Loucy (cell line): ENCODE measurements around the gene TEPSIN.

Experiments
- H2AFZ ChIP-seq: fragments of 200-600 bp; sonication (generic); 2 replicates; pipeline ENCODE4 v1.6.0; 2016; ENCODE audit warnings: antibody characterized with exemption, mild to moderate bottlenecking, low read length, moderate library complexity
- H3F3A ChIP-seq: fragments of 200-600 bp; 2 replicates; pipeline ENCODE4 v1.6.0; 2016; ENCODE audit warnings: antibody characterized with exemption, low read depth, mild to moderate bottlenecking
- H3K27me3 ChIP-seq: fragments of 200-600 bp; sonication (generic); 2 replicates; pipeline ENCODE4 v1.6.1; 2014; ENCODE audit warnings: low read length, mild to moderate bottlenecking; ENCODE audit not compliant: insufficient read depth, poor library complexity, severe bottlenecking
- H3K36me3 ChIP-seq: fragments of 200-600 bp; sonication (generic); 2 replicates; pipeline ENCODE4 v1.6.1; 2016; ENCODE audit warnings: low read length; ENCODE audit not compliant: insufficient read depth
- H3K4me1 ChIP-seq: fragments of 200-600 bp; sonication (generic); 2 replicates; pipeline ENCODE4 v1.5.1; 2014; ENCODE audit warnings: low read length, mild to moderate bottlenecking; ENCODE audit not compliant: insufficient read depth, poor library complexity, severe bottlenecking
- H3K4me2 ChIP-seq: fragments of 200-600 bp; sonication (generic); 2 replicates; pipeline ENCODE4 v1.6.0; 2014; ENCODE audit warnings: antibody characterized with exemption, low read length, low read depth, mild to moderate bottlenecking; ENCODE audit not compliant: poor library complexity, severe bottlenecking
- H3K4me3 ChIP-seq: fragments of 200-600 bp; sonication (generic); 2 replicates; pipeline ENCODE4 v1.5.1; 2014; ENCODE audit warnings: low read length, mild to moderate bottlenecking, mixed read lengths; ENCODE audit not compliant: poor library complexity, severe bottlenecking
- H3K79me2 ChIP-seq: fragments of 200-600 bp; sonication (generic); 2 replicates; pipeline ENCODE4 v1.6.1; 2014; ENCODE audit warnings: low read length; ENCODE audit not compliant: insufficient read depth
- H3K9ac ChIP-seq: fragments of 200-600 bp; sonication (generic); 2 replicates; pipeline ENCODE4 v1.6.0; 2014; ENCODE audit warnings: mild to moderate bottlenecking, low read depth, low read length, moderate library complexity; ENCODE audit not compliant: poor library complexity, severe bottlenecking
- H3K9me2 ChIP-seq: fragments of 200-600 bp; sonication (generic); replicated peaks from 2 replicates; pipeline ENCODE4 v1.6.1; 2016; ENCODE audit warnings: low read depth, low read length, mixed read lengths
- H3K9me3 ChIP-seq: fragments of 200-600 bp; sonication (generic); 2 replicates; pipeline ENCODE4 v1.6.1; 2014; ENCODE audit warnings: mild to moderate bottlenecking, antibody characterized with exemption, low read length, low read depth; ENCODE audit not compliant: insufficient read depth
- H4K20me1 ChIP-seq: fragments of 200-600 bp; sonication (generic); 2 replicates; pipeline ENCODE4 v1.6.0; 2014; ENCODE audit warnings: antibody characterized with exemption, low read length, mild to moderate bottlenecking; ENCODE audit not compliant: insufficient read depth, poor library complexity, severe bottlenecking
- CTCF ChIP-seq: fragments of 200-600 bp; sonication (generic); conservative IDR thresholded peaks from 2 replicates; pipeline ENCODE4 v1.5.1; 2014; ENCODE audit warnings: mild to moderate bottlenecking, antibody characterized with exemption, low read length
- EZH2phosphoT487 ChIP-seq: fragments of 200-600 bp; IDR thresholded peaks from 2 replicates; pipeline ENCODE4 v1.6.1; 2018; ENCODE audit warnings: antibody characterized with exemption, mild to moderate bottlenecking, moderate library complexity, borderline replicate concordance

The TEPSIN gene

GRCh38 chr17:81238490-81238814 is 403 bp downstream of the TEPSIN start:
- H4K20me1 ChIP-seq = peaks cover 22% of the 10 kb centered on the region
- TF ChIP-seq CTCF (no peak), EZH2phosphoT487 (no peak)
- peak overlapping the region; percentile 92 for H3K4me2 ChIP-seq
- H3K36me3 ChIP-seq = no peaks in the 10 kb centered on the region
- peak overlapping the region; percentile 95 for H3K4me3 ChIP-seq
- peak overlapping the region; percentile 90 for H3K9ac ChIP-seq
- H2AFZ ChIP-seq = peak overlapping the region; percentile 90
- H3K9me2 ChIP-seq = no peaks in the 10 kb centered on the region
- peaks cover 59% of the 10 kb centered on the region for H3K79me2 ChIP-seq
- no peaks in the 10 kb centered on the region for H3K9me3 ChIP-seq
- peaks cover 35% of the 10 kb centered on the region for H3K4me1 ChIP-seq
- no peaks in the 10 kb centered on the region for H3K27me3 ChIP-seq
- no peaks in the 10 kb centered on the region for H3F3A ChIP-seq

- H3K4me3 ChIP-seq = peak overlapping the region; percentile 95
- H3K4me1 ChIP-seq = peaks cover 35% of the 10 kb centered on the region
- peaks cover 59% of the 10 kb centered on the region for H3K79me2 ChIP-seq
- peak overlapping the region; percentile 90 for H3K9ac ChIP-seq
- no peak for TF ChIP-seq EZH2phosphoT487
- TF ChIP-seq CTCF = no peak
- no peaks in the 10 kb centered on the region for H3F3A ChIP-seq
- peaks cover 22% of the 10 kb centered on the region for H4K20me1 ChIP-seq
- H2AFZ ChIP-seq = no peak overlapping the region
- peaks cover under 1% of the 10 kb centered on the region; the same call in 1 of the 2 replicates for H3K36me3 ChIP-seq
- H3K9me2 ChIP-seq = no peaks in the 10 kb centered on the region
- H3K9me3 ChIP-seq = no peaks in the 10 kb centered on the region
- H3K4me2 ChIP-seq = peak overlapping the region; percentile 92
- no peaks in the 10 kb centered on the region for H3K27me3 ChIP-seq
These were observed 1.0 kb downstream of the TEPSIN start for GRCh38 chr17:81237591-81238489.

- Histone ChIP-seq H3K4me1 (peaks cover 35% of the 10 kb centered on the region), H2AFZ (no peak overlapping the region), H3K36me3 (peaks cover 4% of the 10 kb centered on the region; the same call in 1 of the 2 replicates), H4K20me1 (peaks cover 16% of the 10 kb centered on the region), H3K27me3 (no peaks in the 10 kb centered on the region), H3K4me2 (peak overlapping the region; percentile 92), H3K79me2 (peaks cover 56% of the 10 kb centered on the region), H3K9me3 (no peaks in the 10 kb centered on the region), H3K9ac (no peak overlapping the region), H3F3A (no peaks in the 10 kb centered on the region), H3K9me2 (no peaks in the 10 kb centered on the region), H3K4me3 (peak overlapping the region; percentile 95)
- TF ChIP-seq CTCF (no peak), EZH2phosphoT487 (no peak)
These were observed 2.1 kb downstream of the TEPSIN start for GRCh38 chr17:81236784-81237183.
